AG09309 (cell line): ENCODE results near the gene ONECUT1.
A peak's percentile ranks its signal among the peaks of the same experiment; 100 is the strongest.
"Not testable (repeated sequence)": the region's sequence is repeated elsewhere in the genome, so short reads cannot be mapped to it uniquely, and the experiment has no call there.

Experiments used
- DNase-seq: peaks from one replicate; pipeline ENCODE4 v3.0.0-alpha.2; 2010; ENCODE audit warnings: low read depth
- H3K4me3 ChIP-seq: 2 replicates; pipeline ENCODE4 v1.5.1; 2011; ENCODE audit warnings: mild to moderate bottlenecking, low read depth, low read length, moderate library complexity; ENCODE audit not compliant: control insufficient read depth
- CTCF ChIP-seq: IDR thresholded peaks from 2 replicates; pipeline ENCODE4 v1.5.1; 2011; ENCODE audit warnings: mild to moderate bottlenecking, low read depth, low read length, inconsistent platforms; ENCODE audit not compliant: insufficient read depth, control insufficient read depth; ENCODE audit errors: missing control alignments

ONECUT1 gene

GRCh38 chr15:52790169-52790708 is at the start of gene ONECUT1:
Gene ONECUT1 (minus strand): TSS chr15:52790336. CDS start chr15:52789884, 452 bp downstream.
- H3K4me3 ChIP-seq, result peak within 1 kb of the TSS; percentile 47
- DNase-seq, result no peak
- no peak for TF ChIP-seq CTCF

- H3K4me3 ChIP-seq, result no peak overlapping the region
- DNase-seq, result no peak
- TF ChIP-seq CTCF, result no peak
Observed at GRCh38 chr15:52834379-52834778, 44.2 kb upstream of the ONECUT1 start.

- H3K4me3 ChIP-seq, DNase-seq: not testable (repeated sequence)
Observed at GRCh38 chr15:52824169-52824942, 34.2 kb upstream of the ONECUT1 start.

GRCh38 chr15:52822475-52822874 is 32.3 kb upstream of the ONECUT1 start:
- no peak overlapping the region for H3K4me3 ChIP-seq
- DNase-seq, result no peak
- no peak for TF ChIP-seq CTCF

- no peak for TF ChIP-seq CTCF
- DNase-seq, result no peak
- no peak overlapping the region for H3K4me3 ChIP-seq
Observed at GRCh38 chr15:52819253-52819652, 29.1 kb upstream of the ONECUT1 start.

- not testable (repeated sequence) for DNase-seq, H3K4me3 ChIP-seq
Observed at GRCh38 chr15:52815899-52816298, 25.8 kb upstream of the ONECUT1 start.

- no peak overlapping the region for H3K4me3 ChIP-seq
- no peak for TF ChIP-seq CTCF
- DNase-seq, result no peak
Observed at GRCh38 chr15:52808996-52809395, 18.9 kb upstream of the ONECUT1 start.

GRCh38 chr15:52808441-52808840 is 18.3 kb upstream of the ONECUT1 start:
- no peak for DNase-seq
- H3K4me3 ChIP-seq, result no peak overlapping the region
- TF ChIP-seq CTCF, result no peak
